Activated CD4-positive, alpha-beta T cell treated with anti-CD3 and anti-CD28 coated beads for 48 hours (primary cell): ENCODE data around the gene AKR1B1.

ENCODE experiments used
- DNase-seq: peaks from one replicate; pipeline ENCODE4 v3.0.0-alpha.2; 2020

Gene AKR1B1

DNA sequence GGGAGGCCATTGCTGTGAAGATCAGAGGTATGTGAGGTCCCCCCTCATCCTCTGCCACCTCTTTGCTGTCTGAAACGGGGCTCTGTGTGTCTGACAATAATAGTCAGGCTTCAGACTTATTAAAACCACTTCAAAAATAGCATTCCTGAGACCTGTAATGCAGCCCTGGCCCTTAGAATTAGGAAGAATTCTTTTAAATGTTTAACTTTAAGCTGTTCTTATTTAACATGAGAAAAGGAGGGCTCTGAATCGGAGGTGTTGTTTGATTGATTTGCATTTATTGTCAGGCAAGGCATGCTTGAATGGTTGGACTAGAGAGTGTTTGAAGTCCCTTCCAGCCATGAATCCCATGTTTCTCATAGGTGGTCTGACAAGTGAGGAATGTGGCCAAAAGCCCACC is 52.5 kb downstream of the AKR1B1 start:
- no peak for DNase-seq

DNA sequence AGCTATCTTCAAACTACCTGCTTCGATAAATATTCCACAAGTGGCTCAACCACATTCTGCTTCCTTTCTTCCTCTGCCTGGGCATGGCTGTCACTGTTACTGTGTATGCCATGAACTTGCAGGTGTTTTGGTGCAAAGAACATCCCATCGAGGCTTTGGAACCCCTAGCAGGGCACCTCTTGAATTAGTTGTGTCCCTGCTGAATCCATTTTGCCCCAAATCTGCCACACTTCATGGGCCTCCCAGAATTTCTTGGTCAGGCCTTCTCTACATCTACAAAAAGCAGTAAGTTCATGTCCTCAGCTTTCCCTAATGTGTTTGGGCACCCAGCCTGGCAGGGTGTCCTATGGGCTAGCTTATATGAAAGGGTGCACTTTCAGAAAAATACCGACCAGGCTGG is 53.6 kb downstream of the AKR1B1 start:
- DNase-seq: no peak

DNA sequence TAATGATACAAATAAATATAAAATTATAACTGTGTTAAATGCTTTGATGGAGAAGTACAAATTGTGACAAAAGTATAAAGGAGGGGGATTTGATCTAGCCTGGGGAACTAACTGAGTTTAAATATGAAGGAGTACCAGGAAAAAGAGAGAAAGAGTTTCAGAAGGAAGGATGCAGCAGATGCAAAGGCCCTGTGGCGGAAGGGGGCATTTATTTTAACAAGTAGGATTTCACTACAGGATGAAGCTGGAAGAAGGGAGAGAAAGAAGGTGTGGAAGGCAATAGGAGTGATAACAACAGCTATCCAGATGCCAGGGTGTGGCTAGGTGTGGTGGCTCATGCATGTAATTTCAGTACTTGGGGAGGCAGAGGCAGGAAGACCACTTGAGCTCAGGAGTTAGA is 55.8 kb downstream of the AKR1B1 start:
- no peak for DNase-seq

DNA sequence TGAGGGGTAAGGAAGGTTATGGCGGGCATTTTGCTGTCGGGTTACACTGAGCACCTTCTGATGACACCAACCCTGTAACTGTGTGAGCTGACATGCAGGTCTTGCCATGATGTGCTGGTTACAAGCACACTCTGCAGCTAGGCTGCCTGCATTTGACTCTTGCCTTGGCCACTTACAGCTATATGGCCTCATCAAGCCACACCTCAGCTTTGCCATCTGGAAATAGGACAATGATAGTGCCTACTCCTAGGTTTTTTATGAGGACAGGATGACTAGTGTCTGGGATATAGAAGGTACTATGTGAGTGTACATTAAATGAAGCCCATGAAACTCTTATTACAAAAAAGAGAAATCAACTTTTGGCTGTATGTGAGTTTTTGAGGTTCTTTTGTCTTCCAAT is 58.0 kb downstream of the AKR1B1 start:
- DNase-seq: no peak

DNA sequence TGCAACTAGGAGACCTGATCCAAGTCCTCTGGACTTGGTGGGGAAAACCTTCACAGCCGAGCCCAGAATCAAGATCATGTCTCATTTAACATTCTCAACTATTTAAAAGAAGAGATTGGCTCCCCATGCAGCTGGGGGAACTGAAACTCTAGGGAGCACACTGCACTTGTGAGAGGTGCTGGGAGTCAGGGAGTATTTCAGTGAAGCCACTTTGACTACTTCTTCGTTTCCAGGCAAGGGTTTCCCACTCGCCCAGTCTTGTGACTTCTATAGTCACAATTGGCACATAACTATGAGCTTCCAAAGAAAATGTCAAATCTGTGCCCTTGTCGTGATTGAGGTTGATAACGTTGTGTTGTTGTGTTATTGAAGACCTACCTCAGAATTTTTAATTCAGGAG is 62.9 kb downstream of the AKR1B1 start:
- DNase-seq: no peak

DNA sequence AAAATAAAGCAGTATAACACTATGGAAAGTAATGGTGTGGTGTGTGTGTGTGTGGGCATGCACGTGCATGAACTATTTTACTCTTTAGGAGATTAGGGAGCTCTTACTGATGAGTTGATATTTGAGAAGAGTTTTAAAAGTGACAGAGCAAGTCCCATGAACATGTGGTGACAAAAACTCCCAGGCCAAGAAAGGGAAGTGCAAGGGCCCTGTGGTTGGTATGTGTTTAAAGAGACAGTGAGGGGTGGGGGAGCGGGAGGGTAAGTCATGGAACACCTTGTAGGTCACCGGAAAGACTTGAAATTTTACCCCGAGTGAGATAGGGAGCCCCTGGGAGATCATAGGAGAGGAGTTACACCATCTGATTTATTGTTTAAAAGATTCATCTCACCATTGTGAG is 63.3 kb downstream of the AKR1B1 start:
- DNase-seq: no peak

DNA sequence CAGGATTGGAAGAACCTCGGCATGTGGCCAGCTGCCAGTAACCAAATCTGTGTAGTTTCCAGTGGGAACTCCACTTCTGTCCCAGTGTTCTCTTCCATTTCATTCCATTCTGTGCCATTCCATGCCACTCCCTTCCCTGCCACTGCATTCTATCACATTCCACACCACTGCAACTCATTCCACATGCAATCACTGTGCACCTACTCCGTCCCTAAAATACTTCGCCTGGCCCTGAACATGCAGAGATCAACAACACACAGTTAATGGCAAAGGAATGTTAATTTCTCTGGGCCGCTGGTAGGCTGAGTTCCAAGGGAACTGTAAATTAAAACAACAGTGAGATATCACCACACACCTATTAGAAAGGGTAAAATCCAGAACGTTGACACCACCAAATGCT is 64.8 kb downstream of the AKR1B1 start:
- DNase-seq: no peak
